Retina (tissue), 1 donor: ENCODE results near the gene AP1S1.
"Not testable (repeated sequence)": the region's sequence is repeated elsewhere in the genome, so short reads cannot be mapped to it uniquely, and the experiment has no call there.

Experiments
- DNase-seq: peaks from one replicate; pipeline ENCODE4 v3.0.0-alpha.2; 2016

Gene AP1S1

DNA sequence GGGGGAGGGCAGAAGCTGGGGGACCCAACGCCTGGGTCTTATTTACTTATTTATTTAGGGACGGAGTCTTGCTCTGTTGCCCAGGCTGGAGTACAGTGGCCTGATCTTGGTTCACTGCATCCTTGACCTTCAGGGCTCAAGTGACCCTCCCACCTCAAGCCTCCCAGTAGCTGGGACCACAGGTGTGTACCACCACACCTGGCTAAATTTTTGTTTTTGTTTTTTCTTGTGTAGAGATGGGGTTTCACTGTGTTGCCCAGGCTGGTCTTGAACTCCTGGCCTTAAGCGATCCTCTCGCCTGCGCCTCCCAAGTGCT, 48.3 kb downstream of the AP1S1 start:
- no peak for DNase-seq

- DNase-seq = not testable (repeated sequence)
Observed at GRCh38 chr7:101203740-101204738, 49.8 kb downstream of the AP1S1 start.

DNA sequence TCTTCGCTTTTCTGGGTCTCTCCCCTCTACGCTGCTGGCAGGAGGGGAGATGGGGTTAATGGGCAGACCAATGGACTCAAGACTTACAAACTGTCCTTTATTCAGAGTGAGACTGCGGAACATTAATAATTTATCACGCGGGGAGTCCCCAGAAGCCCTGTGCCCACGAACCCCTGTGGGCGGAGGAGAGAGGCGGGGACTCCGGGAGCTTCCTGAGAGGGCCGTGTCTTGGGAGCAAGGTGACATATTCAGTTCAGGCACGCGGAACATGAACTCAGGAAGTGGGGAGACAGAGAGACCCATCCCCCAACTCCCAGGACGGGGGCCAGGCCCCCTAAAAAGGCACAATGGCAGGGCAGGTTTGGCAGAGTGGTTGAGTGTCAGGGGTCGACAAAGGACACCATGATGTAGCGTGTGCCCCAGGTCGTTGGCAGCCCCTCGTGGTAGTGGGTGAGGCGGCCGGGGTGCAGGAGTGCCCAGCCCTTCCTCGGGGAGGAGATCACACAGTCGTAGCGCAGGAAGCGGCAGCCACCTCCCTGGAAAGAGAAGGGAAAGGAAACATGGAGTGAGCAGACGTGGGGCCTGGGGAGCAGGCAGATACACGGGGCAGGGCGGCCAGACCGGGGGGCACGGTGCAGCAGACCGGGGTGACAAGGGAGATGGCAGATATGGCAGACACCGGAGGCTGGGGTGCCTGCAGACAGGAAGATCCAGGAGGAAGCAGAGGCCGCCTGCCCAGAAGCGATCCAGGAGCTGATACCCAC, 51.8 kb downstream of the AP1S1 start:
- no peak for DNase-seq

DNA sequence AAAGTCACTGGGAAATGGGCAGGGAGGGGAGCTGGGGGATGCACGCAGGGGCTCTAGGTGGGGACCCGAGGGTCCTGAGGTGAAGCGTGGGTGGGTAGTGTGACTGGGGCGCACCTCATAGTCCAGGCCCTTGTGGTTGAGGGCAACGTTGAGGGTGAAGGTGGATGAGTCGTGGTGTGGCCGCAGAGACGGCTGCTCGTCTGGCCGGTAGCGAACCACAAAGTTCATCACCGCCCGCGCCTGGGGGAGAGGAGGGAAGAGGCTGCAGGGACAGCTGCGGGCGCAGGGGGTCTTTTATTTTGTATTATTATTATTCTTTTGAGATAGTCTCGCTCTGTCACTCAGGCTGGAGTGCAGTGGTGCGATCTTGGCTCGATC, 52.4 kb downstream of the AP1S1 start:
- no peak for DNase-seq

GRCh38 chr7:101207459-101207858, 53.2 kb downstream of the AP1S1 start:
- DNase-seq = no peak

DNA sequence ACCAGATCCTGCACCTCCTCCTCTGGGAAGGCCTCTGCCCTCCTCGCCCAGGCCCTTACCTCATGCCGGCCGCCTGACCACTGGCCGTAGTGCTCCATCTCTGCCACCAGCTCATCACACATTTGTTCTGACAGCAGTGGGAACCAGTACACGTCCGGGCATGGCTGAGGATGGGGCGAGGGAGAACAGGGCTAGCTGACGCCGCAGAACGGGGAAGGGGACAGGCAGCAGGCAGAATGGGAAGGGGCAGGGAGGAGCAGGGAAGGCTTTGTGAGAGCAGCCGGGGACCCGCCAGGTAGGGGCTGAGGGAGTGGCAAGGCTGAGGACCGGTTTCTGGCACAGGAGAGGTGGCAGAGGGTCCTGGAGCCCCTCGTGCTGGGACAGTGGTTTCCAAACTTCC, 54.5 kb downstream of the AP1S1 start:
- no peak for DNase-seq

- DNase-seq = no peak
Observed at GRCh38 chr7:101210143-101210542, 55.9 kb downstream of the AP1S1 start.
